Measurements from ENCODE around the gene ZGPAT.

GRCh38 chr20:63753381-63753780 is 45.5 kb downstream of the ZGPAT start:
- TF ChIP-seq YY1 (IDR thresholded peaks at IDR 0.05; ENCODE audit: insufficient read depth, insufficient read length) = no peak
- no peak for TF ChIP-seq ZNF274 (IDR thresholded peaks at IDR 0.05; ENCODE audit: low read depth, low read length)
